ENCODE data around the gene MESD.

DNA sequence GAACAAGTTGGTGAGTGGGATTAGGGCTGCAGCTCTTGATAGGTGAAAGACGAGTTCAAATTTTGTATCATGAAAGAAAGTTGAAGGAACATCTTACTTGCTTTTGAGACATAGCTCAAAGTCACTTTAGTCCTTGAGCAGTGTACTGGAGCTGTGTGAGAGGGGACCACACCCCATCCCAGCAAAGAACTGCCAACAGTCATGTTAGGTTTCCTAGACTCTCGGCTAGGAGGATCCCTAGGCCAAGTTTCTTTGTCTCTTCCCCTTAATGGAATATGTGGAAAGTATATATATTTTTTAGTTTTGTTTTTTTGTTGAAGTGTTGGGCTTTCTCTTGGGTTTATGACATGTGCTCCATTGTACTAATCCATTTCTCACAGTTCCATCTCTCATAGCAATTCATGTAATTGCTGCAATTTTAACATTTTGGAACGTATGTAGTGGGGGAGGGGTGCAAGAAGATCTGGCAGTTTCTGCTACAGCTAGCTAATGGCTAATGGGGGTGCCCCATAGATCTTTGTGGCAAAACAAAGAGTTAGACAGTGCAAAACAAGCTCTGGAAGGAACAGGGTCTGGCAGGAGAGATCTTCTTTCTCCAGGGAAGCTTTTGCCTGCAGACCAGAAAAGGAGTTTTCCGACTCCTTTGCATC, 36.2 kb upstream of the MESD start:
- TF ChIP-seq, protein P1, sequence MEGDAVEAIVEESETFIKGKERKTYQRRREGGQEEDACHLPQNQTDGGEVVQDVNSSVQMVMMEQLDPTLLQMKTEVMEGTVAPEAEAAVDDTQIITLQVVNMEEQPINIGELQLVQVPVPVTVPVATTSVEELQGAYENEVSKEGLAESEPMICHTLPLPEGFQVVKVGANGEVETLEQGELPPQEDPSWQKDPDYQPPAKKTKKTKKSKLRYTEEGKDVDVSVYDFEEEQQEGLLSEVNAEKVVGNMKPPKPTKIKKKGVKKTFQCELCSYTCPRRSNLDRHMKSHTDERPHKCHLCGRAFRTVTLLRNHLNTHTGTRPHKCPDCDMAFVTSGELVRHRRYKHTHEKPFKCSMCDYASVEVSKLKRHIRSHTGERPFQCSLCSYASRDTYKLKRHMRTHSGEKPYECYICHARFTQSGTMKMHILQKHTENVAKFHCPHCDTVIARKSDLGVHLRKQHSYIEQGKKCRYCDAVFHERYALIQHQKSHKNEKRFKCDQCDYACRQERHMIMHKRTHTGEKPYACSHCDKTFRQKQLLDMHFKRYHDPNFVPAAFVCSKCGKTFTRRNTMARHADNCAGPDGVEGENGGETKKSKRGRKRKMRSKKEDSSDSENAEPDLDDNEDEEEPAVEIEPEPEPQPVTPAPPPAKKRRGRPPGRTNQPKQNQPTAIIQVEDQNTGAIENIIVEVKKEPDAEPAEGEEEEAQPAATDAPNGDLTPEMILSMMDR (IDR thresholded peaks at IDR 0.05), result no peak
- TF ChIP-seq POLR2AphosphoS5 (IDR thresholded peaks at IDR 0.05), result no peak
